Effector CD8-positive, alpha-beta T cell (primary cell): ENCODE results near the gene LSM11.
"Not testable (repeated sequence)": the region's sequence is repeated elsewhere in the genome, so short reads cannot be mapped to it uniquely, and the experiment has no call there.

Source experiments
- DNase-seq: peaks from one replicate; lab custom pipeline; 2025; lab: John Stamatoyannopoulos, UW
- total RNA-seq, 4 experiments: gene quantifications; one replicate each; lab custom pipeline; 2026; lab: John Stamatoyannopoulos, UW

LSM11 gene
- 16.5 to 20.7 (median 18.9) reads per million in 4 experiments for total RNA-seq

DNA sequence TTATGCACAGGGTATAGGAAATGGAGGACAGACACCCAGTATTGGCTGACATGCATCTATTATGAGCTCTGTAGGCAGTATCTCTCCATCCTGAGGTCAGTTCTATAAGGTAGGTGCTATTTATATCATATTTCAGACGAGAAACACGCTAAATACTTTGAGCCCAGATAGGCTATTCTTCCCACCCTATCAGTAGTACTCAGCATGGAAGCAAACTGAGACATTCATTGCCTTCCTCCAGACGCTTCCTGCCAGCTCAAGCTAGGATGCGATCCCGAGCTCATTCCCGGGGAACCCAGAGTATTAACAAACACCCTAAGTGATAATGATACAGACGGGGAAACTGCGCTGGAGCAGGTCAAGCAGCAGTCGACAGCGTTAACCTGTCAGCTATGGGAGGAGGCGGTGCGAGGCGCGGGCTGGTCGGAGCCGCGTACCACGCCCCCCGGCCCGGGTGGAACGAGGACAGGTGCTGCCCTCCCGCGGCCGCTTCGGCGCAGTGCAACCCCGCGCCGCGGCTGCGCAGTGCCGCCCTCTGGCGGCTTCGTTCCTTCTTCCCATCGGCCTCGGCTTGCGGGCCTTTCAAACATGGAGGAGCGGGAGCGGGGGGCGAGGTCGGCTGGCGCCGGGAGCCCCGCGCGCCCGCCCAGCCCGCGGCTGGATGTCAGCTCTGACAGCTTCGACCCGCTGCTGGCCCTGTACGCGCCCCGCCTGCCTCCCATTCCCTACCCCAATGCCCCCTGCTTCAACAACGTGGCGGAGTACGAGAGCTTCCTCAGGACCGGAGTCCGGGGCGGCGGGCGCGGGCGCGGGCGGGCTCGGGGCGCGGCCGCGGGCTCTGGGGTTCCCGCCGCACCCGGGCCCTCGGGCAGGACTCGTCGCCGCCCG lies at the start of gene LSM11:
Gene LSM11, plus strand, starts transcription at position 550 of the 888 bp plus-strand sequence. Its CDS starts 39 bp downstream, at position 589.
- DNase-seq: peak; percentile 85

GRCh38 chr5:157693816-157694215 lies 49.7 kb upstream of the LSM11 start:
- DNase-seq: not testable (repeated sequence)

GRCh38 chr5:157696154-157696553 lies 47.4 kb upstream of the LSM11 start:
- not testable (repeated sequence) for DNase-seq

DNA sequence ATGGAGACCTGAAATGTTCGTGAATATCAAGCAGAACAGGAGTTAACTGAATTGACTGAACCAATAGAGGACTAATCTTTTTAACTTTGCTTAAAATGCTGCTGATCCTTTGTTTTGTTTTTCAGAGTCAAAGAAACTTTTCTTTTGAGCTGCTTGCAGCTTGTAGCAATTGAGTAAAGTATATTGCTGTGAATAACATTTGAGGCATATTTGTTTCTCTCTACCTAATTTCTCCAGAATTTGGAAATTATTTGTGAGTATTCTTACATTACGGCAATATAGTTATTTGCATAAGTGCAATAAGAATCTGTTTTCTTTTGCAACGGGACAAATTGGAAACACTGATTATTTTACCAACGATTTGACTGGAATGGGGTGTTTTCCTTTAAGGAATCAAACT lies 44.8 kb upstream of the LSM11 start:
- not testable (repeated sequence) for DNase-seq

GRCh38 chr5:157703736-157704135 lies 39.8 kb upstream of the LSM11 start:
- DNase-seq: no peak

DNA sequence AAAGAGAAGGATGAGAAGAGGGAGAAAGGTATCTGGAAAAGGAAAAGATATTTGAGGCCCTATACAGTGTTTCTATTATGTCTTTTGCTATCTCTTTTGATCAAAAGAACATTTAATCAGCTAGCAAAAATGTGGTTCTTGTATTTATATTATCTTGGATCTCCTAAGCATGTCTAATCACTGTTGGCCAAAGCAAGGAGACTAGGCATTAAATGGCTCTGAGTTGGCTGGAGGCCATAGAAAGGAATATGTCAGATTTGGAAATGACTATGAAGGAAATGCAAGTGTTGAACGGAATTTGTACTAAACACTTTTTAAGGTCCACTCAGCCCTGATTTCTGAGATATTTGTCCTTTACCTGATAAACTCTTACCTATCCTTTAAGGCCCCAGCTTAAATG lies 34.6 kb upstream of the LSM11 start:
- DNase-seq: no peak

DNA sequence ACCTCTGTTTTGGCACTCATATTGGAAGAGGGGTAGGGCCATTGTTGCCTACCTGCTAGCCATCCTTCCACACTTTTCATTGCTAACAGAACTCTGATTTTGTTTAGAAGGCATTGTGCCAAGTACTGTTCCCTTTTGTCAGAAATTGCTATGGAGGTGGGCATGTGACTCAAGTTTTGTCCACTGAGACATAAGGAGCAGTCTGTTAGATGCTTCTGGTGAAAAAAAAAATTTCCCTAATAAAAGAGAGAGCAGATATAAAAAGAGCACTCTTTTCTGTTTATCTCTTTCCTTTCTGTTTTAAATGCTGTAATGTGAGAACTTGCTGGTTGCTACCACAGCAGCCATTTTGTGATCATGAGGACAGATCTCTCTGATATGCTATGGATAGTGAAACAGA lies 34.2 kb upstream of the LSM11 start:
- DNase-seq: no peak

- DNase-seq: no peak
These were observed 33.1 kb upstream of the LSM11 start for GRCh38 chr5:157710431-157710830.

- no peak for DNase-seq
These were observed 32.6 kb upstream of the LSM11 start for GRCh38 chr5:157710882-157711281.

DNA sequence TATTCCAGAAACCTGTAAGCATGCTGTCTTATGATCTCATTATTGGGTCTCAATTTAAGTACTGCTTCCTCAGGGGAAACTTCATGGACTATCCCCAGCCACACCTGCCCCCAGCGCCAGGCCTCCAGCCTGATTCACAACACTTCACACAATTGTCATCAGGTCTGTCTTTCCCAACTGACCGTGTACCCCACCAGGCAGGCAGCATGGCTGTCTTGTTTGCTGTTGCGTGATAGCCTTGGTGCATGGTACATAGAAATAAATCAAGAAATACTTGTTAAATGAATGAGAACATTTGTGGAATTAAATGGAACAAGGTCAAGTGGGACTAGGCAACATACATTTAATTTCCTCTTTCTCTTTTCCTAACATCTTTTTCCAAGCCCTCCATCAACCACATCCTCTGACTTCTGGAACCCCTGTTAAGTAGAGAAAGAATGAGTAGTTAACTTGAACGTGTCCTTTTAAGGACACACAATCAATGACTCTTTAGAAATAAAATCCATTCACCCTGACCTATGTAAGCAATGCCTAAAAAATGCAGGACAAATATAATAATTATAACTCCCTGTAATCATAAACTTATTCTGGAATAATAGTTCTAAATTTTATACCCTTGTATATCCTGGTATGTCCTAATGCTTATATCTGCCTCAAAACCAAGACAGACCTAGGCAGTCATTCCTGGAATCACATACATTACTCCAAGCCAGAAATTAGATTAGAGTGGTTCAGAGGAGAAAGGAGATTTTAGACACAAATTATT lies 29.5 kb upstream of the LSM11 start:
- DNase-seq: no peak

DNA sequence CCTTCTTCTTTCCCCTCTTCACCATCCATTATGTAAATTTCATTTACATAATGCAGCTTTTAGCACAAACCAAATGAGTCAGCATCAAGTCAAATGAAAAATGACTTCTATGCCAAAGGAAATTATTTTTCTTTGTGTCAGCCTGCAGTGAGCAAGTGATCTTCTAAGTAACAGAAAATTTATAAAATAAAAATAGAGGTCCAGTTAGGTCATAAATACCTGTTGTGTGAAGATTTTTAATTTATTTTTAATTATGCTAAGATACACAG lies 29.0 kb upstream of the LSM11 start:
- DNase-seq: no peak

DNA sequence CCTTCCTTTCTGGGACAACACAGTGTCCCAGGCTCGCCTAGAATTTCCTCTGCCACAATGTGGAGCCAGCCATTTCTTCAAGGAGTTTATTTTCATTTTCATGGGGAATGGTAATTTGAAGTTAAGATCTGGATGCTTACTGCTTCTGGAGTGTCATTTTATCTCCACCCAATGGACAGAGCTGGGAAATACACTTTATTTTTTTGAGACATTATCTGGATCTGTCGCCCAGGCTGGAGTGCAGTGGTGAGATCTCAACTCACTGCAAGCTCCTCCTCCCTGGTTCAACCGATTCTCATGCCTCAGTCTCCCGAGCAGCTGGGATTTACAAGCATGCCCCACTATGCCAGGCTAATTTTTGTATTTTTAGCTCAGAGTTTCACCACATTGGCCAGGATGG lies 25.0 kb upstream of the LSM11 start:
- DNase-seq: no peak

GRCh38 chr5:157719245-157719644 lies 24.3 kb upstream of the LSM11 start:
- no peak for DNase-seq

DNA sequence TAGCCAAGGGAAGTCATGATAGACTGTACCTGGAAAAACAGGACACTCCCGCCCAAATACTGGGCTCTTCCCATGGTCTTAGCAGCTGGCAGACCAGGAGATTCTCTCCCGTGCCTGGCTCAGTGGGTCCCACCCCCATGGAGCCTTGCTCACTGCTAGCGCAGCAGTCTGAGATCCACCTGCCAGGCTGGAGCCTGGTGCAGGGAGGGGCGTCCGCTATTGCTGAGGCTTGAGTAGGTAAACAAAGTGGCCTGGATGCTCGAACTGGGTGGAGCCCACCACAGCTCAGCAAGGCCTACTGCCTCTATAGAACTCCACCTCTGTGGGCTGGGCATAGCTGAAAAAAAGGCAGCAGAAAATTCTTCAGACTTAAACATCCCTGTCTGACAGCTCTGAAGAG lies 22.4 kb upstream of the LSM11 start:
- no peak for DNase-seq

DNA sequence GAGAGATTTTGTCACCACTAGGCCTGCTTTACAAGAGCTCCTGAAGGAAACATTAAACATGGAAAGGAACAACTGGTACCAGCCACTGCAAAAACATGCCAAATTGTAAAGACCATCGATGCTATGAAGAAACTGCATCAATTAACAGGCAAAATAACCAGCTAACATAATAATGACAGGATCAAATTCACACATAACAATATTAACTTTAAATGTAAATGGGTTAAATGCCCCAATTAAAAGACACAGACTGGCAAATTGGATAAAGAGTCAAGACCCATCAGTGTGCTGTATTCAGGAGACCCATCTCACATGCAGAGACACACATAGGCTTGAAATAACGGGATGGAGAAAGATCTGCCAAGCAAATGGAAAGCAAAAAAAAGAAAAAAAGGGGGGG lies 20.6 kb upstream of the LSM11 start:
- DNase-seq: not testable (repeated sequence)

- not testable (repeated sequence) for DNase-seq
These were observed 16.9 kb upstream of the LSM11 start for GRCh38 chr5:157726607-157727006.

DNA sequence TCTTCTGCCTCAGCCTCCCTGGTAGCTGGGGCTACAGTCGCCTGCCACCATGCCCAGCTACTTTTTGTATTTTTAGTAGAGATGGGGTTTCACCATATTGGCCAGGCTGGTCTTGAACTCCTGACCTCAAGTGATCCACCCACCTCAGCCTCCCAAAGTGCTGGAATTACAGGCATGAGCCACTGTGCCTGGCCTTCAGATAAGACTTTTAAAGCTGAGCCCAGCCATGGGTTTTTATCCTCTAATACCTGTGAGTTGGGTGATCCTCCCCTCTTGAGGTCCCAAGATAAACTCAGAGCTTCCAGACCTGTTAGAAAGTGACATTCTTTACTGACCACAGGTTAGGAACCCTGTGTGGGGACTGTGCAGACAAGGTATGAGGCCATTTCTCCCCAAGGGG lies 15.7 kb upstream of the LSM11 start:
- DNase-seq: not testable (repeated sequence)

- DNase-seq: no peak
These were observed 13.7 kb upstream of the LSM11 start for GRCh38 chr5:157729858-157730257.

DNA sequence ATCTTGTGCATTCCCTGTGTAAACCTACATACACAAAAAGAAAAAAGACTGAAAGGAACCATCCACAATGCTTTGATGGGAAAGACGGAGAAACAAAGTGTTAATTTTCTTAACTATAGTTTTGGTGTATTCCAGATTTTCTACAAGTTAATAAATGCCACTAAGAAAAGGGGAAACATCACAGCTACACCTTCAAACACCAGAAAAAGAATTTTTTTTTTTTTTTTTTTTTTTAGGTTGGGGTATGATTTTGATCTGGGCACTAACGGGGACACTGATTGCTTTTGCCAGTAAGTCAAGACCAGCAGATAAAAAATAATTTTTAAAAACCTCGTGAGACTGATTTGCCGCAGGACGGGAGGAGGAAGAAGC lies 12.6 kb upstream of the LSM11 start:
- DNase-seq: no peak

- peak; percentile 99 for DNase-seq
These were observed 12.0 kb upstream of the LSM11 start, which contains the start of gene THG1L for GRCh38 chr5:157731272-157732129. THG1L (plus strand) TSS chr5:157731420; CDS start chr5:157731441, 21 bp downstream.

DNA sequence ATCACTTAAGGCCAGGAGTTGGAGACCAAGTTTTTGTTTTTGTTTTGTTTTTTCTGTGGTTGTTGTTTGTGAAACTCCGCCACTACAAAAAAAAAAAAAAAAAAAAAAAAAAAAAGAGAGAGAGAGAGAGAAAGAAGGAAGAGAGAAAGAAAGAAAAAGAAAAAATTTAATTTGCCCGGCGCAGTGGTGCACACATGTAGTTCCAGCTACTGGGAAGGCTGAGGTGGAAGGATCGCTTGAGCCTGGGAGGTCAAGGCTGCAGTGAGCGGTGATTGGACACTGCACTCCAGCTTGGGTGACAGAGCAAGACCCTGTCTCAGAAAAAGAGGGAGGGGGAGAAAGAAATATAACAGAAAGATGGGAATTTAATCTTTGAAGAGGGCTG lies 11.4 kb upstream of the LSM11 start:
- no peak for DNase-seq

GRCh38 chr5:157732596-157733262 lies 10.8 kb upstream of the LSM11 start:
- DNase-seq: no peak
